GM20431 (cell line): Measurements from ENCODE around the gene AGBL4.

Experiments used
- in situ Hi-C: fragments of 300-500 bp; cut with MseI, MboI; formaldehyde crosslinking; loops from one replicate; pipeline ENCODE4 v1.15.0; 2020; ENCODE audit warnings: low sequenced_read_pairs; ENCODE audit not compliant: unreplicated experiment

AGBL4 gene

DNA sequence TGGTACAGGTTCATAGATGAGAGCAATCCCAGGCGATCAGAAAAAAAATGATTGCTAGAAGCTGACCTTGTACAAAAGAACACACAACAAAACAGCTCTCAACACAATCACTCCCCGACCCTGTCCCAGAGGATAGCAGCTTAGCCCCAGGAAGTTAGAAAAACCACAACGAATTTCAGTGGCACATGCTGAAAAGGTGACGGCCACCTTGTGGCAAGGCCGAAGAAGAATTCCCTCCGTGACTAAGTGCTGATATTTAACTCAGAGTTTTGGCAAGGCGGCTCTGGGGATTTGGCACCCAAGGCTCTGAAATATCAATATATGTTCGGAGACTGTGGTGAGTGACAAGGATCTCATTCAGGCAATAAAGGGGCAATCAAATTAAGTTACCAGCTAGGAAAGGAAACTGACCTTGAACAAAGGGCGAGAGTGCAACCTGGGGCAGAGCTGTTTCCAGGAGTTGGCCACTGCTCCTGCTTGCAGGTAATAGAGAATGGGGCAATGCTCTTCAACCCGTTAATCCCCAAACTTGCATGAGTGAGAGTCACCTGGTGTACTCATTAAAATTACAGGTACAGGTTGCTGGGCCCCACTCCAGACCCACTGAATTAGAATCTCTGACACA is 1343.2 kb downstream of the AGBL4 start:
- in situ Hi-C loops: no loop called here

DNA sequence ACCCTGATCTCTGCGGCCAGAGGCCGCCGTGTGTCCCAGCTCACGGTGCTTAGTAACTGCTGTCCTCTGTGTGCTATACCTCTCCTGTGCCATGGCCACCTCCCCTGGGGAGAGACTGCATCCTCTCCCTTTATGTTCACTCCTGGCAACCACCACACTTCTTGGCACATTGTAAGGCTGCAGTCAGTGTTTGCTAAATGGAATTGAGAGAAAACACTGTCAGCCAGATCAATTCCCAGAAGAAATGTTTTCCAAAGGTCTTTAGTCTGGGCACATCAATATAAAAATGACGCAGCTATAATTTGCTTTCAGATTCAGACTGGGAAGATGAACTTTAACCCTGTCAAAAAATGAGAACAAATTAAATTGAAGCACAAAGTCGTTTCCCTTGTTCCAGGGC is 1343.9 kb downstream of the AGBL4 start:
- in situ Hi-C loops: no loop called here

DNA sequence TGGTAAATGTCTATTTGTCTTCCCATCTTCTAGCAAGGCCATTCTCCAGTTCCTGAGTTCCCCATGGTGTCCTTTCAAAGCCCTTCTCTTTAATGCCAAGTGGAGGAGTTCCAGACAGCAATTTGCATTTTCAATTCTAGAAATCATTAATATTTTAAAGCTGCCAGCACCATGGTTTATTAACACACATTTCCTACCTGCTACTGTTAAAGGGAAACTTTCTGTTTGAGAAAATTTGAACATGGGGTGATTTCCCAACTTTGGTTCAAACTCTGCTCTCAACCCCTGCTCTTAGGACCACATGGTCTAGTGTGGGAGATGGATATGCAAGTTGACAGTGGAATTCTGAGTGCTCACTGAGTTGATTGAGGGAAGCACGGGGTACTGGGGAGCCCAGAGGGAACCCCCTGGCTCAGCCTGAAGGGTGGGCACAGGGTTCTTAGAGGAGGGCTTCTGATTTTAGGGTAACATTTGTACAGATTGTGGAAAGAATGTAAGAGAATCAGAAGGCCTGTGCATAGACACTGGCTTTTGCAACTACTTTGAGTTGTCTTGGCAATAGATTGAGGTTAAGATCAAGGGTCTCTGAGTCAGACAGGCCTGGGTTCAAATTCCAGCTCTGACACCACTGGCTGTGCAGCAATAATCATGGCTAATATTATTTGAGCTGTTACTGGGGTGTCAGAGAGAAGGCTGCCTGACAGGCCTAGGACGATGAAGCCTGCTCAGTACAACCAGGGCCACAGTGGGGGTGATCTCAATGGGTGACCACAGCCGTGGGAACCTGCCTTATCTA is 1344.8 kb downstream of the AGBL4 start:
- in situ Hi-C loops: no loop called here

DNA sequence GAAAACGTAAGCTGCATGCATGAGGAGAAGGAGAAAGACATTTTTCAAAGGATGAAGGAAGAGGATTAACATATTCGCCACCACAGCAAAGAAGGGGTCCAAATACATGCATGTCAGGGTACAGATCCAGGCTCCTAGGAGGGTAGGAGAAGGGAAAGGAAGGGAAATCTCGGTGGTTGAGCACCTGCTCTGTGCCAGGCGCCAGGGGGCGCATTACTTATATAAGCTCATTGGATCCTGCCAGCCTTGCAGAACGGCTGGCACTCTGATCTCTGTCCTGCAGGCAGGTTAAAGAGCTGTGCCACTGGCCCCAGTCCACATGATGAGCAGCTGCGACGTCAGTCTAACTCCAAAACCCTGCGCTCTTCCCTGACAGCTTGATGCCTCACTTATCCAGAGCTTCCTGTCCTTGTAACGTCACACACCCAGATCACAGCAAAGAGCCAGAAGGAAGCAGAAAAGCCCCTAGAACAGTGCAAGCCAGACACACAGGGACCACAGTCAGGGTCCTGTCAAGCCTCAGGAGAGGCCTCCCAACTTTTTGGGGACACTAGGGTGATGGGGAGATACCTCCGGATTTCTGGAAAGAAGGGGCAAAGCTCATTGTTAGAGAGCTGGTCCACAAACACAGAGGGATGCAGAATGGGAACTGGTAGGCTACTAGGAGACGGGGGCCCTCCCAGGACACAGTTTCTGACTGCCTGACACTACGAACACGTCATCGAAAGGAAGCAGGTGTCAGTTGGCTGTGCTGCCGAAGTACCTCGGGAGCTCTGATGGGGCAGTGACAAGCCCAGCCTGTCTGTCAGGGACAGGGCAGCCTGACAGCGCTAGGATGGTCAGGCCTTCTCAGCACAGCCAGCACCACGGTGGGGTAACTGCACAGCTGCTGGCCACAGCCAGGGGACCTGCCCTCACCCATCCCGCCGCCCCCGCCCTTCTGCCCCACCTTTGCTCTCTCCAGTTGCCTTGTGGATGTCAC is 1346.2 kb downstream of the AGBL4 start:
- in situ Hi-C loops: no loop called here

DNA sequence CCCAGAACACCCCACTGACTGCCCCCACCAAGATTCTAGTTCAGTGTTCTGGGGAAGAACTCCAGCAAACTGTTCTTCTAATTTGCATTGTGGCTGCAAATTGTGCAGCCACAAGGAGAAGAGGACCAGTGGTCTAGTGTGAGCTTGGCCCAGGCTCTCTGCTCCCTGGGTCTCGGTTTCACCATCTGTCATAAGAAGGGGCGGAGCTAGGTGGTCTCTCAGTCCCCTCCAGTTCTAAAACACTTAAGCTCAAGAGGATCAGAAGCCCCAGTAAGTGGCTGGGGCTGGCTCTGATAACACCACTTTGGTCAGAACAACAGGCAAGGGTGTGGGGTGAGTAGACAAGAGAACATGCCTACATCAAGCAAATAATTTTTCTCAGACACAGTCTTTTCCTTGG is 1346.9 kb downstream of the AGBL4 start:
- in situ Hi-C loops: no loop called here

DNA sequence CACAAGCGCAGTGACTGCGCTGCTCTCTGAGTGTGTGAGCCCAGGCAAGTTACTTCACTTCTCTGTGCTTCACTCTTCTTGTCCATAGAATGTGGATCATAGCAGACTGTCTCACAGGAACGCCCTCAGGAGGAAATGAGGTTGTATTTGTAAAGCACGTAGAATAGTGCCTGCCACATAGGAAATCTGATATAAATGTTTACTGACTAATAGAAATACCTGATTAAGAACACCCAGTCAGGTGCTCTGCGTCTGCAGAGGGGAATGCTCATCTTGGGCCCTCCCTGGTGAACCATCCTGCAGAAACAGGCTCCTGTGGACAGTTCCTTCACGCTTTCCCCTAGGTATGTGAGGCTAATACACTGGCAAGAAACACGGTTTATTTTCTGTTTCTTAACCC is 1347.4 kb downstream of the AGBL4 start:
- in situ Hi-C loops: no loop called here

DNA sequence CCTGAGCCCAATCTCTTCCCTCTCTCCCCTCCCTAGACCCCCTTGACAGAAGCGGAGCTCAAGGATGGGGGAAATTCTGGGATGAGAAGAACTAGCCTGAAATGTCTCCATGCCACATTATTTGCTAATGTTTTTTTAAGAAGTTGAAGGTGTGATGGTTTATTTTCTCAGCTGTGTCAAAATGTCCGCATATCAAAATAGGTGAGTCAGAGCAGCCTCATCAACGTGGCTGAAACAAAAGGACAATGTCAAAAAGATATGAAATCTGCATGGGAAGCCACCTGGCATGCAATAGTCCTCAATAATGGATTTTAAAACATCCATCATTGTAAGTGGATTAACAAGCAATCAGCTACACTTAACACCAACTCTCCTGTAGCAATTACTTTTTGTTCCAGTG is 1348.5 kb downstream of the AGBL4 start:
- in situ Hi-C loops: no loop called here

DNA sequence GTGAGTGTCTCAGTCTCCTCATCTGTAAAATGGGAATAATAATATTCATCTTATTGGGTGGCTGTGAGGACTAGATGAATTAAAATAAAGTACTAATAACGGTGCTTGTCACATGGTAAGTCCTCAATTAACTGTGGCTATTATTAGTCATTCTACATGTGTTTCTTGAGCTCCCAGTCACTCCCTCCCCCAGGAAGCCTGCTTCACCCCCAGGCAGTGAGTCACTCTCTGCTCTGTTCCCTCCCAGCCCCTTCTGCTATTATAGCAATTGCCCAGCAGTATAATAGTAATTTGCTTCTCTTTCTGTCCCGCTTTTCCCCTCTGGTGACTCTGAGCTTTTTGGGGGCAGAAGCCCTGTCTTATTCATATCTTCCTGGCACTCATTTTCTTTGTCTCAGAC is 1349.1 kb downstream of the AGBL4 start:
- in situ Hi-C loops: no loop called here

DNA sequence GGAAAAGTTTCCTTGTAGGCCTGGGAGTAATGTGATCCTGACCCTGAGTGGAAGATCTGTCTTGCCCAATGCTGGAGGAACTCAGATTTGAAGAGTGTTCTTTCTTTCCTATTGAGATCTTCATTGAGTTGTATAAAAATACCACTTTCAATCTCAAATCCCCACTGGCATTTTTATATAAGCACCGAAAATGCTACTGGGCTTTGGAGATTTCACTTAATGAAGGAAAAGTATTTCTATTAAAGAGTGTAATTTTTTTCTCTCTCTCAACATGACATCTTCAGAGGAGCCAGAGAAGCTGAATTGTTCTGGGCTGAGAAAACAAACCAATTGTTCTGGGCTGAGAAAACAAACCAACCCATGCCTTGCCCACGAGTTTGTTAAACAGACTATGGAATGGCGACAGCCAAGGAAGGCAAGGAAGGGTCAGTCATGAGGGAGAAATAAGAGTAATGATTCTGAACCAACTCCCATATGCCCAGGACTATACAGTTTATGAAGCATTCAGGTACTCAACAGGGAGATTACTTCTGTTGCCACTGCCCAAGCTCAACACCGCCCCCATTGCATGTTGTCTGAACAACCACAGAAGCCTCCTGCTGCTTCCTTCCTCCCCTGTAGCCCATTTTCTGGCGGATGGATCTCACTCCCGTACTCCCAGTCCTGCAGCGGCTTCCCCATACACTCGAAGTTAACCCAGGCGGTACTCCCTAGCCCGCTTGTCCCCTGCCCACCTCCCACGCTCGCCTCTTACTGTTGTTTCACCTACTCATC is 1350.2 kb downstream of the AGBL4 start:
- in situ Hi-C loops: no loop called here

DNA sequence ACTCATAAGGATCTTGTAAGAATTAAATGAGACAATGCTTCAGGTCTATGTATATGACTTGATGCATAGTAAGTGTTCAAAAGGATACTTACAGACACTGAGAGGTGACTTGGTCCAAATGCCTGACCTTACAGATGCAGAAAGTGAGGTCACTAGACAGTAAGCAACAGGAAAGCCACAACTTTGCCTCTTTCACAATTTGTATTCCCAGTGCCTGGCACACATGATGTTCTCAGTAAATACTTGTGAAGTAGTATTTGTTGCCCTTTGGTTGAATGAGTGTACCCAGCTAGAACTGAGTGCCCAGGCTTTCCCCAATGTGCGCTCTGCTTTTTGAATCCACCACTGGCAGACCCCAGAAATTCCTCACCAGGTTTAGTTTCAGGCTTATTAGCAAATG is 1352.2 kb downstream of the AGBL4 start:
- in situ Hi-C loops: no loop called here

DNA sequence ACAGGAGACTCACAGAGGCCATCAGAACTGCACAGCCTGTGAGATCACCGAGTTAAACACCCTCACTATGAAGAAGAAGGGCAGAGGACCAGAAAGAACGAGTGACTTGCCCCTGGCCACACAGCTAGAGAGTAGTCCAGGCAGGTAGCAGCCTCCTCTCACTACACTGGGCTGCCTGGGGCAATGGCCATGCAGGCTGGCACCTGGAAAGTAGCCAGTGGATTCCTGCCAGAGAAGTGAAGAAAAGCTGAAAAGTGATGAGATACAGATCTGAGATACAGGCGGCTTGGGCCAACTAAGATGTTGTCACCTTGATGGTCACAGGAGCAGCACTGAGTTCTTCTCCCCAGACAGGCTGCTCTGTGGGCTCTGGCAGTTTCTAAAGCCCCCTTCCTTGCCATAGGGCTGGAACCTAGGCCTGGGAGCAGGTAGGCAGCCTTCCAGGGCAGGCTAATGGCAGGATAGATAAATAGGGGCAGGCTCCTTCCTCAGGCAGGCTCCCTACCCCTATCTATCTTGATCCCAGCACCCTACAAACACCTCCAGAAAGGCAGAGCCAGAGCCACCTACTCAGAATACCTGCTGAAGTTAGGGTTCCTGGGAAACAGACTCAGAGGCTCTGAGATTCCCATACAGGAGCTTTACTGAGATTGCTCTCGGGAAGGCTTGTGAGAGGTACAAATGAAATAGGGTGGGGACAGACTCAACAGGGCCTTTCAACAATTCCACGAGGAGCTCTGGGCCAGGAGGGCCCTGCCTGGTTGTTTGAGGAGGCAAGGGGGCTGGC is 1353.3 kb downstream of the AGBL4 start:
- in situ Hi-C loops: no loop called here

DNA sequence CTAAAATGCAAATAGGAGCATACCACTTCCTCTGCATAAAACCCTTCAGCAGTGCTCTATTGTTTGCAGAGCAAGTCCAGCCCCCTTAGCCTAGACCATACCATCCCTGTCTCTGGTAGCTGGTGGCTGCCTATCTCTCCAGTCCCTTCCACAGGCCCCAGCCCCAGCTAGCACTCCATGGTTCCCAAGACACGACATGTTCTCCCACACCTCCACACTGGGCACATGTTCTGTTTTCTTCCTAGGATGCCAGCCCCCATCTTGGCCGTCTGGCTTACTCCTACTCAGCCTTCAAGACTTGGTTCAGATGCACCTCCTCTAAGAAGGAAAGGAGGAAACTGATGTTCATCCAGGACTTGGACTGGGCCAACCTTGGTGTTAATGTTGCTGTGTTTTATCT is 1355.4 kb downstream of the AGBL4 start:
- in situ Hi-C loops: no loop called here

DNA sequence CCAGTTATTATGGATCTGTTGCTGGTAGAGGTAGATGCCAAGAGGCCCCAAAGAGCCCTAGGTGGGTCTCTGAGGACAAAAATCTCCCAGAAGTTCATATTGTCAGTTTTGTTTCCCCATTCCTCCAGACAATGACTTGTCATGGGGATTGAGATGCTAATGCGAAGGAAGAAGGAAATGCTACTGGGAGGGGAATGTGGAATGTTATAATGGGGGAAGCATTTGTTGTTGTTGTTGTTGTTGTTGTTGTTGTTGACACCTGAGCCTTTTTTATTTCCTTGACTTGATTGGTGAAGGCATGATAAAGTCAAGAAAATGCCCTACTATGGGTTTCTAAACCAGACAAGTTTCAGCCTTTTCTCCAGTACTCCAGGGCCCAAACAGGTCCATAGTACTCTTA is 1356.0 kb downstream of the AGBL4 start:
- in situ Hi-C loops: no loop called here

DNA sequence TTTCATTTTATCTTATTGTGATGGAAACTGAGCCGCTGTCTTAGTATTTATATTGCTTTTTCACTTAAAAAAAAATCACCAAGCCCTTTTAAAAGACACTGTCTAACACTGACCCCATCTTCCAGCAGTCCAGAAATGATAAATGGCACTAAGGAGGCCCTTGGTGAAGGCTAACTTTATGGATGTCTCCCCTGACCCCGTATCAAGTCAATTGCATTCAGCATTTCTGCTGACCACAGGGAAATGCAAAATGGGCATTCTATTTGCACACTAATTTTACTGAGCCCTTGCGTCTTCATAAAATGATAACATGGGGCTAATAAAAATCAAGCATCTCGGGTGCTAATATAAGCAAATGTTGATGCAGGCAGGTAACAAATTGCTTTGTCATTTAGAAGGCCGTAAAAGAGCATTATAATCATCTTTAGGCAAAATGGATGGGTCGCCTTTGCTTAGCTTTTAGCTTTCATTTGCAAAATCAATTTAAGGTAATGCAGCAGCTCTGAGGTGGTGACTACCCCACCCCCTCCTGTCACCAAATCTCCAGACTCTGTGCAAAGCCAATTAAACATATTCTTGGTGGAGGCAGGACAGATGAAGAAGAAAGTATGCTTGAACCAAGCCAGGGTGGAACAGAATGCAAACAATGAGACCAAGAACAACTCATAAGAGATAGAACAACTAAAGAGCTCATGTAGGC is 1357.9 kb downstream of the AGBL4 start:
- in situ Hi-C loops: no loop called here

DNA sequence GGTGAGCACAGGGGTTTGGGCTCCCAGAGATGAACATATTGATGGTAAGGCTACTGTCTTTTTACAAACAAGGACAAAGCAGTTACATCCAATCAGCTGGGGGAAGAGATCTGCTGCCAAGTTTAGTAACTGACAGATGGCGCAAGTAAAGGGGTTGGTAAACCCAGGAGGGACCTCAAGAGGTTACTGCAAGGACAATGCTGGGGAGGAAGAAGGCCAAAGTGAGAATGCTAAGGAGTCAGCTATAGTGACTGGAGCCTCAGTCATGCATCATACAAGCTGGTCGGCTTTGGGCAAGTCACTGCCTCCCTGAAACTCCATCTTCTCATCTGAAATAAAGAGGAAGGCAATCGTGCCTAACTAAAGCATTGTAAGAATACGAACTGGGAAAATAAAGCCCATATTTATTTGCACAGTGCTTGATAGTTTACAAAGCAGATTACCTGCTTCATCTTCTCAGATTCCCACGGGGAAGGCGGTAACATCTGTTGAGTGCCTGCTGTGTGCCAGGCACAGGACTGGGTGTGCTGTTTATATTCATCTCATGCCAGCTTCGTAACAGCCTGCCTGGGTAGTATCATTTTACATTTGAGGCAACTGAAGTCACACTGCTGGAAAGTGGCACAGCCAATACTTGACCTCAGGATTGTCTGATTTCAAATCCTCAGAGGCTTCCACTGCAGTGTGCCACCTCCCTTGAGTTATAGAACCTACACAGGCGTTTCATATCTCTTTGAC is 1361.9 kb downstream of the AGBL4 start:
- in situ Hi-C loops: no loop called here

DNA sequence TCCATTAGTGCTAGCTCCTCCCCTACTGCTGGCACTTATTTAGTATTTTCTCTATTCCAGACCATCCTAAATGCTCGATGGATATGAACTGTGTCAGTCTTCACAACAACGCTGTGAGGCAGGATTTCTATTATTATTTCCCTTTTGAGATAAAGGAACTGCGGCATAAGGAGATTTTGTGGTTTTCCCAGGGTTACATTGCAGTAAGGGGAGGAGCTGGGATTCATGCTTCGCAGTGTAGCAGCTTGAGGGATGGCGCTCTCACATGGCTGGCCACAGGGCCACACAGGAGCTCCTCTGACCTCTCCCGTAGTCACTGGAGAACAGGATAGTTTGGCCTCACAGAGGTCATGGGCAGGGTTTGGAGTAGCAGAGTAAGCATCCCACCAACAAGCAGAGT is 1364.0 kb downstream of the AGBL4 start:
- in situ Hi-C loops: no loop called here

DNA sequence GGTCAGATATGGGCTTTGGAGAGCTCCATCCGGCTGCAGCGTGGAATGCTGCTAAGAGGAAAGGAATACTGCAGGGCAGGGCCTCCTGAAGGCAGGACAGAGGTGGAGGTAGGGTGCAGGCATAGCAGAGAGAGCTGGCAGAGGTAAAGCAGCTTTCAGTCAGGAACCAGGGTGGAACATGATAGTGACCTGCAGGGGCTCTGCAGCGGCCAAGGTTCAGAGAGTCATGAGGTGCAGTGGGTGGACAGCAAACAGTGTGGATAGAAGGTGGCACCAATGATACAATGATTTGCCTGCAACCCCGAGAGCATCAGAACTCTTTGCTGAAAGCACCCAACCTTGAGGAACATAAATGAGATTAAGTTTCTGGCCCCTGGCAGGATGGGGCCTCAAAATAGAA is 1366.3 kb downstream of the AGBL4 start:
- in situ Hi-C loops: no loop called here

DNA sequence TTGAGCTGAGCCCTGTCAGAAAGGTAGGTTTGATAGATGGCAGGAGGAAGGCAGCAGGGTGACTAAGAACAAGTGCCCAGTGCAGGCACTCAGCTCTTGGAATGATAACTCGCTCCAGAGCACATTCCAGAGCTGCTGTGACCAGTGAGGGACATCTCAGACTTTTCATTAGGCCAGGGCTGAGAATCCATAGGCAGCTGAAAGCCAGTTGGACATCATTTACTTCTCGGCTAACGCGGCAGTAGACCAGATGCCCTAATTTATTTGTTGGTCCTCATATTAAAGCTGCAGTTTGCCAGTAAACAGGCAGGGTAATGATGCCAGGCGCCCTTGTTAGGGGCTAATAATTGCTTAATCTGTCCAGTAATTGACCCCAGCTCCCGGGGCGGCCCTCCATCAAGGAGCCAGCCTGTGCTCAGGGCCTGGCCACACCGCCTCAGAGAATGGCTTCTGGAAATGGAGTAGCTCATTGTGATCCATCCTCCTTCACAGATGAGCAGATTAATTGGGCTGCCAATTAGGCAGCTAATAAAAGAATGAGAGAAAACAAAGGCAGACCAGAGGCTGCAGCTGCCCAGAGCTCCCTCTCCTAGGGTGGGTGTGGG is 1369.0 kb downstream of the AGBL4 start:
- in situ Hi-C loops: no loop called here
